ENCODE measurements around the gene TBCK. TPM values are rescaled to one million over a fixed set of nuclear protein-coding genes. Genes with fewer than 3 reads are reported as not detected.

TBCK gene
- total RNA-seq, 1 donor from 2014 or later = 81.4 TPM

GRCh38 chr4:106337916-106338315 is 21.9 kb upstream of the TBCK start:
- Mint-ChIP-seq H3K27ac (ENCODE audit: unreplicated experiment) (no peak overlapping the region), H3K9me3 (ENCODE audit: unreplicated experiment) (peaks cover 6% of the 10 kb centered on the region), H3K4me3 (ENCODE audit: unreplicated experiment) (no peak overlapping the region), H3K27me3 (ENCODE audit: unreplicated experiment) (peaks cover 3% of the 10 kb centered on the region), H3K4me1 (ENCODE audit: low read depth, unreplicated experiment) (peaks cover 13% of the 10 kb centered on the region), H3K36me3 (ENCODE audit: unreplicated experiment) (peaks cover 16% of the 10 kb centered on the region)
- no peak for TF ChIP-seq CTCF (IDR thresholded peaks at IDR 0.05; ENCODE audit: partially characterized antibody, unreplicated experiment)
- no peak for DNase-seq

GRCh38 chr4:106336618-106337017 is 20.6 kb upstream of the TBCK start:
- TF ChIP-seq CTCF (IDR thresholded peaks at IDR 0.05; ENCODE audit: partially characterized antibody, unreplicated experiment) = no peak
- Mint-ChIP-seq H3K36me3 (ENCODE audit: unreplicated experiment) (peaks cover 16% of the 10 kb centered on the region), H3K4me1 (ENCODE audit: low read depth, unreplicated experiment) (peaks cover 13% of the 10 kb centered on the region), H3K4me3 (ENCODE audit: unreplicated experiment) (no peak overlapping the region), H3K9me3 (ENCODE audit: unreplicated experiment) (peaks cover 6% of the 10 kb centered on the region), H3K27me3 (ENCODE audit: unreplicated experiment) (peaks cover 3% of the 10 kb centered on the region), H3K27ac (ENCODE audit: unreplicated experiment) (no peak overlapping the region)
- no peak for DNase-seq

- no peak overlapping the region for H3K27ac Mint-ChIP-seq (ENCODE audit: unreplicated experiment)
- peaks cover 13% of the 10 kb centered on the region for H3K4me1 Mint-ChIP-seq (ENCODE audit: low read depth, unreplicated experiment)
- peaks cover 6% of the 10 kb centered on the region for H3K9me3 Mint-ChIP-seq (ENCODE audit: unreplicated experiment)
- TF ChIP-seq CTCF (IDR thresholded peaks at IDR 0.05; ENCODE audit: partially characterized antibody, unreplicated experiment) = no peak
- no peak overlapping the region for H3K4me3 Mint-ChIP-seq (ENCODE audit: unreplicated experiment)
- peaks cover 11% of the 10 kb centered on the region for H3K36me3 Mint-ChIP-seq (ENCODE audit: unreplicated experiment)
- H3K27me3 Mint-ChIP-seq (ENCODE audit: unreplicated experiment) = peaks cover 3% of the 10 kb centered on the region
- no peak for DNase-seq
Measured at GRCh38 chr4:106334741-106335470, 18.9 kb upstream of the TBCK start.

GRCh38 chr4:106333186-106333585 is 17.2 kb upstream of the TBCK start:
- H3K4me3 Mint-ChIP-seq (ENCODE audit: unreplicated experiment) = no peak overlapping the region
- DNase-seq = no peak
- H3K36me3 Mint-ChIP-seq (ENCODE audit: unreplicated experiment) = peaks cover 11% of the 10 kb centered on the region
- no peaks in the 10 kb centered on the region for H3K9me3 Mint-ChIP-seq (ENCODE audit: unreplicated experiment)
- no peaks in the 10 kb centered on the region for H3K27me3 Mint-ChIP-seq (ENCODE audit: unreplicated experiment)
- no peak for TF ChIP-seq CTCF (IDR thresholded peaks at IDR 0.05; ENCODE audit: partially characterized antibody, unreplicated experiment)
- peak overlapping the region; percentile 7 for H3K27ac Mint-ChIP-seq (ENCODE audit: unreplicated experiment)
- H3K4me1 Mint-ChIP-seq (ENCODE audit: low read depth, unreplicated experiment) = peaks cover 6% of the 10 kb centered on the region

GRCh38 chr4:106329041-106329618 is 13.1 kb upstream of the TBCK start:
- Mint-ChIP-seq H3K9me3 (ENCODE audit: unreplicated experiment) (no peaks in the 10 kb centered on the region), H3K27me3 (ENCODE audit: unreplicated experiment) (no peaks in the 10 kb centered on the region), H3K4me3 (ENCODE audit: unreplicated experiment) (no peak overlapping the region), H3K27ac (ENCODE audit: unreplicated experiment) (no peak overlapping the region), H3K36me3 (ENCODE audit: unreplicated experiment) (no peaks in the 10 kb centered on the region), H3K4me1 (ENCODE audit: low read depth, unreplicated experiment) (peaks cover 6% of the 10 kb centered on the region)
- no peak for DNase-seq
- TF ChIP-seq CTCF (IDR thresholded peaks at IDR 0.05; ENCODE audit: partially characterized antibody, unreplicated experiment) = peak; percentile 83

Data from glutamatergic neuron (in vitro differentiated cells).